GM18526 (cell line): ENCODE measurements around the gene ZNF468.
"Not testable (repeated sequence)": the region's sequence is repeated elsewhere in the genome, so short reads cannot be mapped to it uniquely, and the experiment has no call there.

Source experiments
- POLR2A ChIP-seq: IDR thresholded peaks from 3 replicates; pipeline ENCODE4 v1.6.1; 2011; ENCODE audit not compliant: insufficient read length; ENCODE audit errors: extremely low read depth

The ZNF468 gene

DNA sequence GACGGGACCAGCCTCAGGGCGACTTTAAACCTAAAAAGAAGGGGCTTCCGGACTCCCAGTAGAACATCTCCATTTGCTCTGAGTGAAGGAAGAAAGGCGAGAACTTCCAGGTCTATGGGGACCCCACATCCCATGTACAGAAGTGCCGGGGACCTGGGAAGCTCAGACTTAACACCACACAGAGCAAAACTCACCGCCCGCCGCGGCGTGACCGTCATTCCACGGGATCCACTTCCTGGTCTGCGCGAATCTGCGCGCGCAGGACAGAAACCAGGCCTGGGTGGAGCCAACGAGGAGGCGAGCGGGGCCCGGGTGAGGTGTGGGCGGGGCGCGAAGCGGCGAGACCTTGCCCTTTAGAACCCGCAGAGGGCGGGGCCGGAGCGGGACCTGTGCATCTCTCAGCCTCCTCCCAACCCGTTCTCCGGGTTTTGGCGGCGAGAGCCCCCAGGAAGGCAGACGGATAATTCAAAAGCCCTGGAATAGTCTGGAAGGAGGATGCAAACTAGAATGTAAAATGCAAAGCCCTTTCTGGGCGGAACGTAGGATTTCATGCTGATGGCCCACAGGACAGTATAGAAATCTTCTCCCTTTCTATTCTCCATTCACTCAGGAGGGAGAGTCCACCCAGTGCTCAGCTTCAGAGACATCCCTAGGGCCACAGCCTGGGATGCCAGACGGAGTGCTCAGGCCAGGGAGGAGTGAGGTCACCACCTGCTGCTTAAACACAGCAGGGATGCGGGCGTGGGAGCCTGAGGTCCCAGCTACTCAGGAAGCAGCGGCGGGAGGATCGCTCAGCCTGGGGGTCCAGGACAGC is at the start of gene ZNF468:
Gene ZNF468, minus strand, starts transcription at position 242 of the 814 bp plus-strand sequence. CDS start 3,347 bp downstream, outside the sequence.
- peak; percentile 77 for TF ChIP-seq POLR2A

DNA sequence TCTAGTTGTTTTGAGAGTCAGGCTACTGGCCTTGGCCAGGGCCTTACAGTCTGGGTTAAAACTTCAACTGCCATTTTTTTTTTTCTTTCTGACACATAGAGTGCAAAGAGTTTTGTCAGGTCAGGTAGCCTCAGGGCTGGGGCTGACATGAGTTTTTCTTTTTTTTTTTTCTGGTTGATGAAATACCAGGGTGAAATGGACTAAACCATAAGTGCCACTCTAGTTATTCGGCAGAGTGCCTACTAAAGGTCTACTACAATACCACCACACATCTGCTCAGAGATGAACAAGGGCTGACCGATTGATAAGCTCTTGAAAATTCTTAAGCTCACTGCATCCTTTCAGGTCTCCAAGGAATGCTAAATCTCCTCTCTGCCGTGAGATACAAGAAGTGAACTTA is 44.4 kb upstream of the ZNF468 start:
- TF ChIP-seq POLR2A: no peak

DNA sequence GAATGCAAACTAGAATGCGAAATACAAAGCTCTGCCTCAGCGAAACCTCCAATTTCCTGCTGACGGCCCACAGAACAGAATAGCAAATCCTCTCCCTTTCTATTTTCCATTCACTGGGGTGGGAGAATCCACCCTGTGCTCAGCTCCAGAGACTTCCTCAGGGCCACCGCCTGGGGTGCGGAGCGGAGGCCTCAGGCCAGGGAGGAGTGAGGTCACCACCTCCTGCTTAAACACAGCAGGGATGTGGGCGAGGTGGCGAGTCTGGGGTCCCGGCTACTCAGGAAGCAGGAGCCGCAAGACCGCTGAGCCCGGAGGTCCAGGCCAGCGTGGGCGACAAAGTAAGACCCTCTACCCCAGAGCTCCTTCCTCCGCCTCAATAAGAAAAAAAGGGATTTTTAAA is 40.7 kb upstream of the ZNF468 start:
- no peak for TF ChIP-seq POLR2A

DNA sequence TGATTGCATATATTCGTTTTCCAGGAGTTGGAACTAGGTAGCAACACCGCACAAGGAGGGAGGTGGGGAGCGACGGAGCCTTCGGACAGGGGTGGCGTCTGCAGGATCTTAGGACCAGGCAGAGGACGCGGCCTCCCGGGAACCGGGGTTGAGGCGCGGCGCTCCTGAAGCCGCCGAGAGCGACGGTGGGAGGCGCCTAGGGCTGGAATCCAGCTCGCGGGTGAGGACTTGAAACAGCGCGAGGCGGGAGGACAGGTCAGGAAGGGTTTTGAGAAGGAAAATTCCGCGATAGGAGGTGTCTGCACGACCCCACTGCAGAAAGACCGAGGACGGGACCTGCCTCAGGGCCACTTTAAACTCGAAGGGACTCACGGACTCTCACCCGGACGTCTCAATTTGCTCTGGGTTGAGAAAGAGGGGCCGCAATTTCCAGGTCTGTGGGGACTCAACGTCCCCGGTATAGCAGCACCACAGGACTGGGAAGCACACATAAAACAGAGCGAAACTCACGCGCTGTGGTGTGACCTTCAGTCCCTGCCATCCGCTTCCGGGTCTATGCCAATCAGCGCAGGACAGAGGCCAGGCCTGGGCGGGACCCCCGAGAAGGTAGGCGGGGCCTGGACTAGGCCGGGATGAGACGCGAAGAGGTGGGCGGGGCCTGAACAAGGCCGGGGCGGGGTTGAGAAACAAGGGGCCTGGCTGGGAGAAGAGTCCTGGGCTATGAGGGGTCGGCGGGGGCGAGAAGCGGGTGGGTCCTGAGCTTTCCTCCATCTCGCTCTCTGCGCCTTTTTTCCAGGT is 39.9 kb upstream of the ZNF468 start, which contains the start of gene ZNF320:
Gene ZNF320, minus strand, starts transcription at position 498 of the 798 bp plus-strand sequence. CDS start 7,380 bp downstream, outside the sequence.
- peak; percentile 77 for TF ChIP-seq POLR2A

DNA sequence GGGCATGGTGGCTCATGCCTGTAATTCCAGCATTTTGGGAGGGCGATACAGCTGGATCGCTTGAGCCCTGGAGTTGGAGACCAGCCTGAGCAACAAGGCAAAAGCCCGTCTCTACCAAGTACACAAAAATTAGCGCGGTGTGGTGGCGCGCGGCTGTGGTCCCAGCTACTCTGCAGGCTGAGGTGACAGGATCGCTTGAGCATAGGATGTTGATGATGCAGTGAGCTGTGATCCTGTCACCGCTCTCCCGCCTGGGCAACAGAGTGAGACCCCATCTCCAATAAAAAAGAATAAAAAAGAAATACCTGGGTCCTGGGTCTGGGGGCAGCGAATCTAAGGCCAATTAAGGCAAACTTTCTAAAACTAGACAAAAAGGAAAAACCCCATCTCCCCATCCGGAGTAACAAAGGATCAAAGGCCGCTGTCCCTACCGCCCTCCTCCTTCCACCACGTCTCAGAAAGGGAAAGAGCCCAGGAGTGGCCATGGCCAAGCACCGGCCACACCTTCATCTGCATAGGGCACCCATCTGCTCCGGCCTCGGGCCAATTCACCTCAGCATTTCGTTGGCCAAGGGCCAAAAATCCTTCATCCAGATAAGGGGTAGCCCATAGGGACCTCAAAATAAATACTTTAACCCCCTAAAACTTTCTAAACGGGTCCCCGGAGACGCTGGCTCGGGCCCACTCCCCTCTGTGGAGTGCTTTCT is 39.2 kb upstream of the ZNF468 start:
- TF ChIP-seq POLR2A: no peak

DNA sequence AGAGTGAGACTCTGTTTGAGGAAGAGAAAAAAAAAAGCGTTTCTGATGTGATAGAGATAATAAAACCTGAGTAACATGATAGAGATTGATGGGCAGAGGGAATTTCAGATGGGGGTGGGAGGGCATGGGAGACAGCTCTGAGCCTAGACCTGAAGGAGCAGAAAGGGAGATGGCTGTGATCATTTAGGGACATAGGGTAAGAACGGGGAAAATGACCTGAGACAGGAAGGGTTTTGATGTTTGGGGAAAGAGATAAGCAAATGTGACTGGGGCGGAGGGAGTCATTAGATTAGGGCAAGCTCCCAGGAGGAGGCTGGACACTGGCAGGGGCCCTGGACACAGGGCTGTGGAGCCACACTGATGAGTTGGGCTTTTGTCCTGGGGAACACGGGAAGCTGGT is 33.9 kb upstream of the ZNF468 start:
- TF ChIP-seq POLR2A: no peak

DNA sequence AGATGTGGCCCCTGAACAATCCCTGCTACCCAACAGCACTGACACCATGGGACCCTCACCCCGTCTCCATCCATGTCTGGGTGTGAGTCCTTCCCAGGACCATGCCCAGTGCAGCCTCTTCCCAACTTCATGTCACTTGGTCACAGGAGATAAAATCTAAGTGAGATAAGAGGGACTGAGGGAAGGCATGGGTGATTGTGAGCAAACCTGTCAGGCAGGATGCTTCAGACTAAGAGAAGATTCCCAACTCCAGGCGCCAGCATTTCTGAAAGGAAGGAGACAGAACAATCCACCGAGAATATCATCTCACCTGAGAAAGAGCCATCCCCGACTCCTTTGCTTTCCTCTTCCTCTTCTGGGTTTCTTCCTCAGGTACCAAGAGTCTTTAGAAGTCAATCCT is 32.5 kb upstream of the ZNF468 start:
- no peak for TF ChIP-seq POLR2A

DNA sequence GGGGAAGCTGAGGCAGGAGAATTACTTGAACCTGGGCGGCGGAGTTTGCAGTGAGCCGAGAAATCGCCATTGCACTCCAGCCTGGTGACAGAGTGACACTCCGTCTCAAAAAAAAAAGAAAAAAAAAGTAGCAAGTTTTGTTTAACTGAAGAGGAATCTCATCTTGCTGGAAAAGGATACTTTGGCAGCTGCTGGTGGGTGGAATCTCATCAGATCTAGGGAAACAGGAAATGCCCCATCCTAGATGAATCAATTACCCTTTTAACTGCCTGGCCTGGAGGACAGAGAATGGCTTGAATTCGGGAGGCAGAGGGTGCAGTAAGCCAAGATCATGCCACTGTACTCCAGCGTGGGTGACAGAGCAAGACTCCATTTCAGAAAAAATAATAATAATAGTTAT is 31.7 kb upstream of the ZNF468 start:
- TF ChIP-seq POLR2A: no peak

DNA sequence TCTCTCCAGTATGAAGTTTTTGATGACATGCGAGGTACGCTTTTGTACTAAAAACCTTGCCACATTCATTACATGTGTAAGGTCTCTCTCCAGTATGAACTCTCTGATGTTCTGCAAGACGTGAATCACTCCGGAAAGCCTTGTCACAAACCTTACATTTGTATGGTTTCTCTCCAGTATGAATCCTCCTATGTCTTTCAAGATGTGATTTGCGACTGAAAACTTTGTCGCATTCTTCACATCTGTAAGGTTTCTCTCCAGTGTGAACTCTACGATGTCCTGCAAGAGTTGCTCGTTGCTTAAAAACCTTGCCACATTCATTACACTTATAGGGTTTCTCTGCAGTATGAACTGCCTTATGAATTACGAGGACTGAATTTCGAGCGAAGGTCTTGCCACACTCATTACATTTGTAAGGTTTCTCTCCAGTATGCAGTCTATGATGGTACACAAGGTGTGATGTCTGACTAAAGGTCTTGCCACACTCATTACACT is 23.5 kb upstream of the ZNF468 start:
- no peak for TF ChIP-seq POLR2A

DNA sequence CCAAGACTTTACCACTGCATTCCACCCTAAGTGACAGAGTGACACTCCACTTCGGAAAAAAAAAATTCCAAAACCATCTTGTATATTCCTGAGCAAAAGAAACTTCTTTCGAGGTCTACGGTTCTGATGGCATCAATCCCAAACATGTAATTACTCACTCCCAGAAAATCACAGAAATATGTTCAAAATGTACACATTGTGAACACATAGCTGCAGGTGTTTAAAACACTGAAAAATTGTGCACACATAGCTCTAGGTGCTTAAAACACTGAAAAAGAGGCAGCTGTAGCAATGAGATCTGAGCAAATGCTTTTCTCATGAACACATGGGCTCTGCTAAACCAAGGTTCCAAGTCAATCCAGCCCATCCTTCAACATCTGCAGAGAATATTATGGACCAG is 14.0 kb upstream of the ZNF468 start:
- no peak for TF ChIP-seq POLR2A

DNA sequence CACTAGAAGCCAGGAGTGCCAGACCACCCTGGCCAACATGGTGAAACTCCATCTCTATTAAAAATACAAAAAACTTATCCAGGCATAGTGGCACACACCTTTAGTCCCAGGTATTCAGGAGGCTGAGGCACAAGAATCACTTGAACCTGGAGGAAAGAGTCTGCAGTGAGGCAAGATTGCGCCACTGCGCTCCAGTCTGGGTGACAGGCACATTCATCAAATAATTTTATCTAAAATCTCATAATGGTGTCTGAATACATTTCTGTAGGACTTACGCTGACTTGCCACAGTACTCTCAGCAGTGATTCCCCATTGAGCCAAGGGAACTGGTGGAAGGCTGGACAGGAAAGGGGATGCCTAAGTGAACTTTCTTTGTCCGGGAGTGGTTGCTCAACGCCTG is 31.7 kb downstream of the ZNF468 start:
- TF ChIP-seq POLR2A: no peak

DNA sequence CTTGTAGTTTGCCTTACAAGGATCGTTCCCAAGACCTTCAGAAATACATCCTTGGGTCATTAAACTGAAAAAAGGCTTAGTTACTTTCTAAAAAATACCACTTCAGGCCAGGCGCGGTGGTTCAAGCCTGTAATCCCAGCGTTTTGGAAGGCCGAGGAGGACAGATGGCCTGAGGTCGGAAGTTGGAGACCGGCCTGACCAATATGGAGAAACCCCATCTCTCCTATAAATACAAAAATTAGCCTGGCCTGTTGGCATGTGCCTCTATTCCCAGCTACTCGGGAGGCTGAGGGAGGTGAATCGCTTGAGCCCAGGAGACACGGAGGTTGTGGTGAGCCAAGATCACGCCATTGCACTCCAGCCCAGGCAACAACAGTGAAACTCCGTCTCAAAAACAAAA is 33.7 kb downstream of the ZNF468 start:
- TF ChIP-seq POLR2A: no peak

DNA sequence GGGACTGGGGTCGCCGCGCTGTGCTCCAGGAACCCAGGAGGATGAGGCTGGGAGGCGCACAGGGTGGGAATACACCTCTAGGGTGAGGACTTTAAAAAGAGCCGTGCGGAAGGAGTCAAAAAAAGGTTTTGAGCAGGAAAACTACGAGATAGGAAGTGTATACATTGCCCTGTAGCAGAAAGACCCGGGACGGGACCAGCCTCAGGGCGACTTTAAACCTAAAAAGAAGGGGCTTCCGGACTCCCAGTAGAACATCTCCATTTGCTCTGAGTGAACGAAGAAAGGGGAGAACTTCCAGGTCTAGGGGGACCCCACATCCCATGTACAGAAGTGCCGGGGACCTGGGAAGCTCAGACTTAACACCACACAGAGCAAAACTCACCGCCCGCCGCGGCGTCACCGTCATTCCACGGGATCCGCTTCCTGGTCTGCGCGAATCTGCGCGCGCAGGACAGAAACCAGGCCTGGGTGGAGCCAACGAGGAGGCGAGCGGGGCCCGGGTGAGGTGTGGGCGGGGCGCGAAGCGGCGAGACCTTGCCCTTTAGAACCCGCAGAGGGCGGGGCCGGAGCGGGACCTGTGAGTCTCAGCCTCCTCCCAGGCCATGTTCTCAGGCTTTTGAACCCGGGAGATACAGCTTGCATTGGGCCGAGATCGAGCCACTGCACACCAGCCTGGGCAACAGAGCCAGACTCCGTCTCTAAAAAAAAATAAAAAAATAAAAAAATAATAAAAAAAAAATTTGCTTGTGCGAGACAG is 36.0 kb downstream of the ZNF468 start, which contains the start of gene ZNF28:
Gene ZNF28, minus strand, starts transcription at position 430 of the 757 bp plus-strand sequence. CDS start 3,675 bp downstream, outside the sequence.
- TF ChIP-seq POLR2A: not testable (repeated sequence)

DNA sequence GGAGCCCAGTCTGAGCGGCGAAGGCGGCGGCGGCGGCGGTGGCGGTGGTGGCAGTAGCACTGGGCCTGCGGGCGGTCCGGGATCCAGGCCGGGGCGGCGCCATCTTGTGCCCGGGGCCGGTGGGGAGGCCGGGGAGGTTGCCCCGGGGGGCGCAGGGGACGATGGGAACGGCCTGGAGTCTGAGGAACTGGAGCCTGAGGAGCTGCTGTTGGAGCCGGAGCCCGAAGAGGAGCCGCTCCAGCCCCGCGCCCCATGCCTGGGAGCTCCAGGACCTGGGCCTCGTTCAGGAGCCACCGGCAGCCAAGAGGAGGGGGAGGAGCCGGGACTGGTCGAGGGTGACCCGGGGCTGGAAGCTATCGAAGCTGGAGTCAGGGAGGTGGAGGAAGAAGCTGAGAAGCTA is 47.6 kb downstream of the ZNF468 start:
- no peak for TF ChIP-seq POLR2A
